WTC11 (cell line): ENCODE results near the gene SERPING1. TPM values are rescaled to one million over a fixed set of nuclear protein-coding genes. Genes with fewer than 3 reads are reported as not detected.

Experiments used
- ATAC-seq: fragments of 200-7000 bp; cut with Tn5 transposase; 2 replicates; pipeline ENCODE4 v1.10.0; 2021; ENCODE audit warnings: mild to moderate bottlenecking, moderate library complexity
- CTCF ChIA-PET: fragments of 300-600 bp; sonication (Branson Sonifier 250); formaldehyde crosslinking; loops from one replicate; lab custom pipeline; 2021; ENCODE audit warnings: antibody characterized with exemption; lab: Charles Lee
- POLR2A ChIA-PET: fragments of 350-600 bp; sonication (Branson Sonifier 250); formaldehyde crosslinking; loops from one replicate; lab custom pipeline; 2021; ENCODE audit warnings: antibody characterized with exemption; lab: Charles Lee
- DNase-seq: peaks from one replicate; pipeline ENCODE4 v3.0.0; 2021; ENCODE audit warnings: low spot score
- H3K27ac Mint-ChIP-seq: 2 replicates; pipeline ENCODE4 v1.8.0; 2021; ENCODE audit warnings: mixed read lengths
- H3K27me3 Mint-ChIP-seq: 2 replicates; pipeline ENCODE4 v1.8.0; 2021; ENCODE audit warnings: low read depth, mild to moderate bottlenecking, moderate library complexity, mixed read lengths
- H3K36me3 Mint-ChIP-seq: 2 replicates; pipeline ENCODE4 v1.8.0; 2021; ENCODE audit warnings: mixed read lengths
- H3K4me1 Mint-ChIP-seq: 2 replicates; pipeline ENCODE4 v1.8.0; 2022; ENCODE audit warnings: mixed read lengths
- H3K4me3 Mint-ChIP-seq: 2 replicates; pipeline ENCODE4 v1.8.0; 2021; ENCODE audit warnings: mild to moderate bottlenecking, moderate library complexity, mixed read lengths
- H3K9me3 Mint-ChIP-seq: 2 replicates; pipeline ENCODE4 v1.8.0; 2021; ENCODE audit warnings: mixed read lengths
- AR ChIP-seq: fragments of 250-450 bp; sonication (Bioruptor Pico); IDR thresholded peaks from 2 replicates; pipeline ENCODE4 v1.9.0; 2021; ENCODE audit warnings: mild to moderate bottlenecking
- ARID4B ChIP-seq: sonication (generic); formaldehyde crosslinking; IDR thresholded peaks from 2 replicates; pipeline ENCODE4 v1.8.0; 2023; ENCODE audit warnings: missing genetic modification reagents, mild to moderate bottlenecking, borderline replicate concordance
- ATF3 ChIP-seq: sonication (generic); formaldehyde crosslinking; conservative IDR thresholded peaks from 2 replicates; pipeline ENCODE4 v1.8.1; 2022; ENCODE audit warnings: mild to moderate bottlenecking, missing genetic modification reagents
- CDX4 ChIP-seq: fragments of 250-450 bp; sonication (Bioruptor Pico); IDR thresholded peaks from 2 replicates; pipeline ENCODE4 v1.9.0; 2021; ENCODE audit warnings: moderate library complexity, mild to moderate bottlenecking, inconsistent platforms, borderline replicate concordance
- FOXP4 ChIP-seq: sonication (generic); formaldehyde crosslinking; IDR thresholded peaks from 2 replicates; pipeline ENCODE4 v1.8.0; 2022; ENCODE audit warnings: mild to moderate bottlenecking, missing genetic modification reagents
- GABPB1 ChIP-seq: sonication (generic); formaldehyde crosslinking; IDR thresholded peaks from 2 replicates; pipeline ENCODE4 v1.8.1; 2023; ENCODE audit warnings: mild to moderate bottlenecking, missing genetic modification reagents
- NFATC4 ChIP-seq: fragments of 250-450 bp; sonication (Bioruptor Pico); IDR thresholded peaks from 2 replicates; pipeline ENCODE4 v1.9.0; 2021; ENCODE audit warnings: mild to moderate bottlenecking
- PREB ChIP-seq: sonication (generic); formaldehyde crosslinking; IDR thresholded peaks from 2 replicates; pipeline ENCODE4 v1.8.1; 2022; ENCODE audit warnings: mild to moderate bottlenecking, missing genetic modification reagents, moderate library complexity, borderline replicate concordance
- PRRX2 ChIP-seq: fragments of 250-450 bp; sonication (Bioruptor Pico); IDR thresholded peaks from 2 replicates; pipeline ENCODE4 v1.8.0; 2021; ENCODE audit warnings: mild to moderate bottlenecking
- SP1 ChIP-seq: sonication (generic); formaldehyde crosslinking; conservative IDR thresholded peaks from 2 replicates; pipeline ENCODE4 v1.8.1; 2022; ENCODE audit warnings: missing genetic modification reagents
- TCF7 ChIP-seq: sonication (generic); formaldehyde crosslinking; IDR thresholded peaks from 2 replicates; pipeline ENCODE4 v1.8.0; 2022; ENCODE audit warnings: mild to moderate bottlenecking, low read depth, missing genetic modification reagents, moderate library complexity
- TP53 ChIP-seq: sonication (generic); formaldehyde crosslinking; IDR thresholded peaks from 2 replicates; pipeline ENCODE4 v1.8.1; 2023; ENCODE audit warnings: mild to moderate bottlenecking, missing genetic modification reagents
- USF1 ChIP-seq: sonication (generic); formaldehyde crosslinking; IDR thresholded peaks from 2 replicates; pipeline ENCODE4 v1.8.0; 2022; ENCODE audit warnings: mild to moderate bottlenecking, missing genetic modification reagents
- ZNF281 ChIP-seq: sonication (generic); formaldehyde crosslinking; IDR thresholded peaks from 2 replicates; pipeline ENCODE4 v1.8.0; 2023; ENCODE audit warnings: mild to moderate bottlenecking, missing genetic modification reagents
- ZNF416 ChIP-seq: fragments of 250-450 bp; sonication (Bioruptor Pico); IDR thresholded peaks from 2 replicates; pipeline ENCODE4 v1.9.0; 2021; ENCODE audit warnings: mild to moderate bottlenecking, inconsistent platforms
- ZNF425 ChIP-seq: fragments of 250-450 bp; sonication (Bioruptor Pico); conservative IDR thresholded peaks from 2 replicates; pipeline ENCODE4 v1.9.0; 2021; ENCODE audit warnings: mild to moderate bottlenecking
- ZNF671 ChIP-seq: fragments of 250-450 bp; sonication (Bioruptor Pico); IDR thresholded peaks from 2 replicates; pipeline ENCODE4 v1.8.0; 2021; ENCODE audit warnings: mild to moderate bottlenecking
- total RNA-seq: library from RNA; stranded (reverse); gene quantifications from 3 replicates; pipeline ENCODE4 v1.2.3, GENCODE V29; 2021

SERPING1 gene
- total RNA-seq, 1 experiment from 2014 or later, result 49.1 TPM

- Mint-ChIP-seq H3K4me1 (peaks cover 85% of the 10 kb centered on the region), H3K9me3 (no peaks in the 10 kb centered on the region), H3K4me3 (peak overlapping the region; percentile 80), H3K27me3 (peaks cover 45% of the 10 kb centered on the region), H3K36me3 (peaks cover 7% of the 10 kb centered on the region), H3K27ac (0 out of 2 replicates have a peak overlapping the region, but pooled peaks have one; percentile 93)
- DNase-seq (no peak), ATAC-seq (peak; percentile 1; the same call in 1 of the 2 replicates)
- POLR2A ChIA-PET, result interaction anchor here (0.7 to 4.2 kb wide), 8 partner anchors 8 to 148 kb away, joined by 3 to 47 read pairs (median 3); partner anchors contain the start of genes SELENOH and UBE2L6
- CTCF ChIA-PET, result interaction anchor here (0.8 to 2.8 kb wide), 4 partner anchors 9 to 155 kb away, joined by 3 to 17 read pairs (median 4); partner anchors contain the start of gene UBE2L6
- TF ChIP-seq FOXP4 (CRISPR knock-in tag) (no peak), SP1 (CRISPR knock-in tag) (0 out of 2 replicates have a peak, but pooled peaks have one; percentile 8), ZNF281 (CRISPR knock-in tag) (no peak), GABPB1 (no peak), TCF7 (CRISPR knock-in tag) (no peak), ZNF671 (CRISPR knock-in tag) (peak; percentile 7; the same call in 1 of the 2 replicates), CDX4 (peak; percentile 10; the same call in 1 of the 2 replicates), AR (CRISPR knock-in tag) (peak; percentile 35; the same call in 1 of the 2 replicates), ZNF416 (0 out of 2 replicates have a peak, but pooled peaks have one; percentile 70), ZNF425 (peak; percentile 76; the same call in 1 of the 2 replicates), TP53 (CRISPR knock-in tag) (no peak), PREB (CRISPR knock-in tag) (no peak), ARID4B (CRISPR knock-in tag) (no peak), PRRX2 (CRISPR knock-in tag) (peak; percentile 47; the same call in 1 of the 2 replicates), NFATC4 (CRISPR knock-in tag) (peak; percentile 67), ATF3 (CRISPR knock-in tag) (no peak), USF1 (CRISPR knock-in tag) (peak; percentile 31; the same call in 1 of the 2 replicates)
Measured at GRCh38 chr11:57647960-57648800, 50.7 kb downstream of the SERPING1 start.
